Measurements from ENCODE around the gene EEPD1.

EEPD1 gene

GRCh38 chr7:36262309-36263094 is 109.4 kb downstream of the EEPD1 start:
- no peak for DNase-seq

GRCh38 chr7:36263095-36263484 is 110.0 kb downstream of the EEPD1 start:
- DNase-seq: no peak

DNA sequence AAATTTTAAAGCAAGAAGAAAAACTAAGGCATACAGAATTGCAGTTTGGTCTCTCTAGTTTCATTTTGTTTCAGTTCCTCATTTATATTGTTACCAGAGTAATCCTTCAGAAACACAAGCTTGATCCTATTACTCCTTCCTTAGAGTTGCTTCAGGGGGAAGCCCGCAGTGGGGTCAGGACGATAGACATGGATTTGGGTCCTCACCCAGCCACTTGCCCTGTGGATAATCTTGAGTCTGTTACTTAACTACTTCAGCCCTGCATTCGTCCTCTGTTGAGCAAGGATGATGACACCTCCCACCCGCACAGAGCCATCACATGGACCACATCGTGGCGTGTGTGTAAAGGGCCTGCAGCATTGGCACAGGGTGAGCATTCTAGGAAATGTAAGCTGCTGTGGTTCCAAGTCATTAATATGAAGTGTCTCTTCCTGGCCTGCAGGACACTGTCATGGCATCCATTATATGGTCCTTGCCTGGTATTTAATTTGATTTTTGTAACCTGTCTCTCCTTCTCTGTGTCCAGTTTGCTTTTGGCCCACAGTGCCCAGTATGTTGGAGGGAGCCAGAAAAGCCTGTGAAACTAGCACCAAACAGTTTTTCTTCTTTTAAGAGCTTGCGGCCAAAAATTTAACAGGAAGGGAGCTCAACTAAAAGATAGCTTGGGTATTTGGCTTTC is 111.2 kb downstream of the EEPD1 start:
- DNase-seq: peak; percentile 56

DNA sequence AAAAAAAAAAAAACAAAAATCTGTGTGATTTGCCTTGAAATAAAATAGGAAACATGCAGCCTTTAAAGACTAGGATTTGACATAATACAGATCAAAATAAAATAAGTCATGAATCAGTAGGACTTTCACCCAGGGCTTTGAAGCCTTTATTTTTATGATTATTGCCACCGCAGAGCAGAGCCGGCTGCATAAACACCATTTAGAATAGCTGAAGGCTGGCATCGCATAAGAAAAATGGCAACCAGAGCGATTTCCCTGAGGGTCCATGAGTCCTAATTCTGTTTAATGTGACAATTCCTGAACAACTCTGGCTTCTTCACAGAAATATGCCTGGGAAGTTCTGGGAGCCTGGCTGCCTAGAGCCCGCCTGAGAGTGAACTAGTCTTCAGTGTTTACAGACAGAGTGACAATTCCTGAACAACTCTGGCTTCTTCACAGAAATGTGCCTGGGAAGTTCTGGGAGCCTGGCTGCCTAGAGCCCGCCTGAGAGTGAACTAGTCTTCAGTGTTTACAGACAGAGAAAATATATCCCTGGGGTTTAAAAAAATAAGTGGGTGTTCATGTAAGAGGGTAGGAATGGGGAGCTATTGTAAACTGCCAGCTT is 112.0 kb downstream of the EEPD1 start:
- DNase-seq: no peak

GRCh38 chr7:36265680-36266079 is 112.6 kb downstream of the EEPD1 start:
- DNase-seq: no peak

DNA sequence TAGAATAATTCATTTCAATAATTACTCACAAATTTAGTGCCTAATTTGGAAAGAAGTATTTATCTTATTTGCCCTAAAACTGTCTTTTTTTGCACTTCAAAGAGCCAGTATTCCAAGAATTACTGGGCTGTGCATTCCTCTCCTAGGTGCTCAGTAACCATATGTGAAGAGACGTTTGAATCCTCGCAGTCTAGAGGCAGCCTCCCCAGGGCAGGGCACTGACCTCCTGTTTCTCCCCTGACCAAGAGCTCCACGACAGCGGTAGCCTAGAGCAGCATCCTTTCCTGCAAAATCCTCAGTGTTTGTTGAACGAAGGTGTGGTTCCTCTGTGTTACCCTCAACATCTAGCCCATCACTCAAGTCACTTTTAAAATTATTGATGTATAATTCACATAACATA is 113.1 kb downstream of the EEPD1 start:
- no peak for DNase-seq

DNA sequence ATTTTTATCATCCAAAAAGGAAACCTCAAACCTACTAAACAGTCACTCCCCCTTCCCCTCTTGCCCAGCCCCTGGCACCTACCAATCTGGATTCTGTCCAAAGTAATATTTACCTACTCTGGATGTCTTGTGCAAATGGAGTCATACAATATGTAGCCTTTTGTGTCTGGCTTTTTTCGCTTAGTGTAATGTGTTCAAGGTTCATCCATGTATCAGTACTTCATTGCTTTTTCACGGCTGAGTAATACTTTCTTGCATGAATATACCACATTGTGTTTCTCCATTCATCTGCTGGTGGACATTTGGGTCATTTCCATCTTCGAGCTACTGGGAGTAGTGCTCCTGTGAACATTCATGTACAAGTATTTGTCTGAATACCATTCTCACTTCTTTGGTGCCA is 113.6 kb downstream of the EEPD1 start:
- no peak for DNase-seq

DNA sequence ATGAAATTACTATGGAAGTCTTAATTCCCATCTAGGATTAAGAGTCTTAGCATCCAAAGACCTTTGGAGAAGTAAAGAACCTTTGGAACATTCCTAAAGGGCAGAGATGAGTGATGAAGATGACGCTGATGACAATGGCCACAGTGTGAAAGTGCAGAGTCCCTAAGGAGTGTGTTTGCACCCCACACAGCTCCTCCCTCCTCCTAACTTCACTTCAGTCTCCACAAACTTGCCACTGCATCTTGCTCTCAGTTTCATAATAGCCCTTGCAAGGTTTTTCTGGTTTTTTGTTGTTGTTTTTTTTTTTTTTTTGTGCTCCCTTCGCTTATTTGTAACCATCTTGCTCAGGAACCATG is 119.1 kb downstream of the EEPD1 start:
- no peak for DNase-seq

DNA sequence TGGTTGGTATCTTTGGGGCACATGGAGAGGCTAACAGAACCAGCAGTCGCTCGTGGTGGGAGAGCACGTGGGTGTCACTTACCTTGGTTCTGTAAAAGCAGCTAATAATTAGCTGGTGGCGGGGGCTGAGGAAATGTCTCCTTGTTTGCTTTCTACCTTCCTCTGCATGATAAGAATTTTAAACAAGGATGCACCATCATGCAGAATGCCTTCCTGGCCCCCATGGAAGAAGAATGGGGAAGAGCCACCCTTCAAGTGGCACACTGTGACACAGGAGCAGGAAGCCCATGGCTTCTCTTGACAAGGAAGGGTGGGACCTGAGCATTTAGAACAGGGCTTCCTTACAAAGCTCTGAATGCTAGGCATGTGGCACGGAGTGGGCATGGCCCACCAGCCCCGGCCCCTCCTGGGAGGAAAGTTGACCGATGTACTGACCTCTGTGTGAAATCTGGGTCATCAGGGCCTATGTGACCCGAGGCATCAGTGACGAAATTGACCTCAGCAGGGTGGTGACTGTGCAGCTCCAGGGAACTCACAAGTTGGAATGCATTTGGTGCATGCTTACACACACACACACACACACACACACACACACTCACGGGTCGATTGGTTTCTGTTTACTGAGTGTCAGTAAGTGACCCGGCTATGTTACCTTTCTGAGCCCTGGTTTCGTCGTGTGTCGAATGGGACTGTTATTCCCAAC is 119.7 kb downstream of the EEPD1 start:
- no peak for DNase-seq

DNA sequence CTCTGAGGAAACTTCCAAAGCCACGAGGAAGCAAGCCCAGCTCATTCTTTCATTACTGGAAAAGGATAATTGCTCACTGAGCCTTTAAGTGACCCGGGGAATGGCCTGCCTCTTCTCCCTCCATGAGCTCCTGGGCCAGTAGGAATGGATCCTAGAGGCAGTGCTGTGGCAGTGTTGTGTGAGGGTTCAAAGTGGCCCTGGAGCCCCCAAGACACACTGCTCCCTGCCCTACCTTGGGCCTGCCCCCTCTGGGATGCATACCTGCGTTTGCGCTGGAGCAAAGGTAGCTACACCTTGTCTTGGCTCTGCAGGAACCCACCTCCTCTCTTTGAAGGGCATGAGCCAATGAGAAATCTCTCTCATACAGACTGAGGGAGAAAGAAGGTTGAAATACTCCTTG is 120.8 kb downstream of the EEPD1 start:
- no peak for DNase-seq

GRCh38 chr7:36275735-36276284 is 122.8 kb downstream of the EEPD1 start:
- DNase-seq: no peak

- DNase-seq: no peak
These were observed 123.6 kb downstream of the EEPD1 start for GRCh38 chr7:36276428-36277248.

DNA sequence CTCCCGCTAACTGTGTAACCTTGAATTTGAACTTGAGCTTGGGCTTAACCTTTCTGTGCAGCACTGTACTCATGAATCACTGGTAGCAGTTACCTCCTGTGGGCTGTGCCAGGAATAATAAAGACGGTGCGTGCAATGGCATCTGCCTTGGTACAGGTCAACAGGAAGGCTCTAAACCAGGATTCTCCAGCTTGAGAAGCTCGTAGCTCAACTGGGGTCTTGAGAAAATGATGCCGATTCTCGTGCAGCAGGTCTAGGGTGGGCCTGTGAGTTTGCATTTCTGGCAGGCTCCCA is 124.1 kb downstream of the EEPD1 start:
- DNase-seq: no peak

DNA sequence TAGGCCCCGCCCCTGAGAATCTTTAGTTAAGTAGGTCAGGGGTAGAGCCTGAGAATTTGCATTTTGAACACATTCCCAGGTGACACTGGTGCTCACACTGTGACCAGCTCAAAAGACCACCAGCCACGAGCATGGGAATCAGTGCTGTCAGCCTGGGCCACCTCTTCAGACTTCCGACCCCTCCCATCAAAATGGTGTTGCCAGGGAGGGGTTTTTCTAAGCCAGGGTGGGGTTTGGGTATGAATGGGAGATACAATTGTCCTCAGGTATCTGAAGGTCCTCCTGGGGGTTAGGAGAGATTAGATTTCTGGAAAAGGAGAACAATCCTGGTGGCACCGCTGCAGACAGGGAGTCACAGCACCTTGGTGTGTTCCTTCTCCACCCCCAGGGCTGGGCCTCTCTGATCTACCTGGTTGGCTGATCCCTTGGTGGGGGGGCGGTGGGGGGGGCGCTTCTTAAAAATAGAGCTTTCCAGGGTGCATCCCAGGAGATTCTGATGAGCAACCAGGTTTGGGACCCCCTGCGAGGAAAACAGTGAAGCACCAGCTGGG is 125.1 kb downstream of the EEPD1 start:
- no peak for DNase-seq

DNA sequence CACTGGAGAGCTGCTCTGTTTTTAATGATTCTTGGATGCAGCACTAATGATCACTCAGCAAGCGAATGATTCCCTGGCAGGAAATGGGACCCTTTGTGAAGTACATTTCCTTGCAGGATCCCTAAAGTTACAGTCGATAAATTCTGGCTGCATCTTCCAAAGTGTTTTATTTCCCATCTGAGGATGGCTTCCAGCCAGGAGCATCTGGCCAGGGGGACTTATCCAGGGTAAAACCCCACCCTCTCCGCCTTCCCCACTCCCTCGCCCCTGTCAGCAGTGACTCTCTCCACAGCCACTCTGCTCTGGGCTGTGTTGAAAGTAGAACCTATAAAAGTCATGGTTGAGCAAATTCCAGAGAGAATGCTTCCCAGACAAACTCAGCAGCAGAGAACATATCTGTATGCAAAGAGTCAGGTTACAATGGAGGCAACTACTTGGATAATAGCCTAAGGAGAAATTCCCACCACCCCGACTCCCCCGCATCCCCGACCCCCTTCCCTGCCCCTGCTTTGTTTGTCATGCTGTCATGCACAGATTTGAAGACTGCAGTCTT is 125.6 kb downstream of the EEPD1 start:
- DNase-seq: no peak

DNA sequence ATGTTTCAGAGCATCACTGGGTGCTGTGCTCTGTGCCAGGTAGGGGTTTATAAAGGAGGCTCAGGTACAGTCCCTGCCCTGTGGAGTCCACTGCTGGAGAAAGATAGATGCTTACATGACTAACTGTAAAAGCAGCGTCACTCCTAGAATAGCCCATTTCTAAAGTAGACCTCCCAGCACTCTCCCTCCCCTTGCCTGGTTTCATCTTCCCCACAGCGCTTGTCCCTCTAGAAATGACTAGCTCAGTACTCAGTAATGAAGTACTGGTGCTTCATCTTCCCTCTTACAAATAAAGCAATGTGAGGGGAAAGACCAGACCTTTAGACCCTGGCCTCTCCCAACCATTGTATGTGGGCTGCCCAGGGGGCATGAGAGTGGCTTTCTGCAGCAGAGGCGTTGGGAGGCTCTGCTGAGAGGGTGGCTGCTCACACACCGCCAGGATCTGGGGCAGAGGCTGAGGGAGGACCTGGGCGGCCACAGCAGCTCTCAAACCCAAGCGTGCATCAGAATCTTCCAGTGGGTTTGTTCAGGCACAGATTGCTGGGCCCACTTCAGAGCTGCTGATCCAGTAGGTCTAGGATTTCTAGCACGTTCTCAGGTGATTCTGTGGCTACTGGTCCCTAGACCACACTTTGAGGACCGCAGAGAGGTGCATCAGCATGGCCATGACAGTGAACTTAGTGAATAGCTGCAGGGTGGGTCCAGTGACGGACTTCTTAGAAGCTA is 126.3 kb downstream of the EEPD1 start:
- DNase-seq: no peak

GRCh38 chr7:36279926-36280315 is 126.9 kb downstream of the EEPD1 start:
- no peak for DNase-seq

DNA sequence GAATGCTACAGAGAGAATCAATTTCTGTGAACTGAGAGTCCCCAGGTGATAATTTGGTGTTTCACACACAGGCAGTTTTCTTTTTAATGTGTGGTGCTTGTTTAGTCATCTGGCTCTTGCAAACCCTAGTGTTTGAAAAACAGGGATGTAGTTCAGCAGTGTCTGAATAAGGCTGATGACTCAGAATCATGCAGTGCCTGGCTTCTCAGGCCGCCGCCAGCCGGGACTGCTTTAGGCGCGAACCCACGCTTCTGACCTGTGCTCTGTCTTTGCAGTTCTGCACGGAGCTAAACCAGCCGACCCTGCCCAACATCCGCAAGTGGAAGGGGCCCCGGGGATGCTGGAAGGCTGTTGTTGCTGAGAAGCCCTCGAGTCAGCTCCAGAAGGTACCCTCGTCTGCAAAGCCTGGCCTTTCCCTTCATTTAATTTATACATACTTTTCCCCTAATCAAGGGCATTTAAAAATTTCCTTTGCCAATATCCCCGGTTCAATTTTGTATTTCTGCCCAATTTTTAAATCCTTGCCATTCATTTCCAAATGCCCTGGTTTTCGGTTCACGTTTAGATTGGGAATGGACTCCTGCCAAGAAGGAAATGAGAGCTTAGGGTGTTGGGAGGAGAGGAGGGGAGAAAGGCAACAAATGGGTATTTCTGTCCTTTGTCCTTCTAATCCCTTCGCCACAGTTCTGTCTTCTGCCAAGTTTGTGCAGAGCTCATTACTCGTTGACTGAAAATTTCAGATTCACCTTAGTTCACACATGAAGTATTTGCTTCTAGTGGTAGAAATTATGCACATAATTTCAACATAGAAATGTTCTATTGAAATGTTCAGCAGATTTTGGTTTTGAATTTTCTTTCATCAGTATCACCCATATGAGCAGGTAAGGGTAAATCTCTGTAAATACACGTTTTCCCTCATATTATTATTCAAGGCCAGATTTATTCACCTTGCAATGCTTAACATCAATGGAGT is 128.1 kb downstream of the EEPD1 start:
- DNase-seq: peak; percentile 81

GRCh38 chr7:36281945-36282717 is 129.1 kb downstream of the EEPD1 start:
- DNase-seq: no peak

All from midbrain (tissue), 1 donor.